Measurements from ENCODE around the gene AUTS2.

AUTS2 gene

GRCh38 chr7:69624435-69625230 lies 26.4 kb downstream of the AUTS2 start:
- TF ChIP-seq, protein P1, sequence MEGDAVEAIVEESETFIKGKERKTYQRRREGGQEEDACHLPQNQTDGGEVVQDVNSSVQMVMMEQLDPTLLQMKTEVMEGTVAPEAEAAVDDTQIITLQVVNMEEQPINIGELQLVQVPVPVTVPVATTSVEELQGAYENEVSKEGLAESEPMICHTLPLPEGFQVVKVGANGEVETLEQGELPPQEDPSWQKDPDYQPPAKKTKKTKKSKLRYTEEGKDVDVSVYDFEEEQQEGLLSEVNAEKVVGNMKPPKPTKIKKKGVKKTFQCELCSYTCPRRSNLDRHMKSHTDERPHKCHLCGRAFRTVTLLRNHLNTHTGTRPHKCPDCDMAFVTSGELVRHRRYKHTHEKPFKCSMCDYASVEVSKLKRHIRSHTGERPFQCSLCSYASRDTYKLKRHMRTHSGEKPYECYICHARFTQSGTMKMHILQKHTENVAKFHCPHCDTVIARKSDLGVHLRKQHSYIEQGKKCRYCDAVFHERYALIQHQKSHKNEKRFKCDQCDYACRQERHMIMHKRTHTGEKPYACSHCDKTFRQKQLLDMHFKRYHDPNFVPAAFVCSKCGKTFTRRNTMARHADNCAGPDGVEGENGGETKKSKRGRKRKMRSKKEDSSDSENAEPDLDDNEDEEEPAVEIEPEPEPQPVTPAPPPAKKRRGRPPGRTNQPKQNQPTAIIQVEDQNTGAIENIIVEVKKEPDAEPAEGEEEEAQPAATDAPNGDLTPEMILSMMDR (IDR thresholded peaks at IDR 0.05; ENCODE audit: extremely low read depth, missing control alignments) = no peak
- no peak for DNase-seq (ENCODE audit: low spot score)

DNA sequence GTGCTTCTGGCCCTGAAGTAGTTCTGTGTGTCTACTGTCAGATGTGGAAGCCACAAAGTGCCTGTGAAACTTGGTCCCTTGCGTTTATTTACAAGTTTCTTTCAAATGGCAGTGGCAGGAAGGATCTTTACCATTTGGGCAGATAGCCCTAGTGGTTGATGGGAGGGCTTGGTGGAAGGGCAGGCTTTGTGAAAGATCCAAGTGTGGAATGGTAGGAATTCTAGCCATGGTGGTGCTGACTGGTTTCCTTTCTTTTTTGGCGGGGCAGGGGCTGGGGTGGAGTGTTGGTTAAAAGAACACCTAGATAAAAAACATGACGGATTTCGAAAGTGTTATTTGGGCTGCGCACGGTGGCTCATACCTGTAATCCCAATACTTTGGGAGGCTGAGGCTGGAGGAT lies 27.0 kb downstream of the AUTS2 start:
- TF ChIP-seq, protein P1 (IDR thresholded peaks at IDR 0.05; ENCODE audit: extremely low read depth, missing control alignments) = no peak
- no peak for DNase-seq (ENCODE audit: low spot score)

DNA sequence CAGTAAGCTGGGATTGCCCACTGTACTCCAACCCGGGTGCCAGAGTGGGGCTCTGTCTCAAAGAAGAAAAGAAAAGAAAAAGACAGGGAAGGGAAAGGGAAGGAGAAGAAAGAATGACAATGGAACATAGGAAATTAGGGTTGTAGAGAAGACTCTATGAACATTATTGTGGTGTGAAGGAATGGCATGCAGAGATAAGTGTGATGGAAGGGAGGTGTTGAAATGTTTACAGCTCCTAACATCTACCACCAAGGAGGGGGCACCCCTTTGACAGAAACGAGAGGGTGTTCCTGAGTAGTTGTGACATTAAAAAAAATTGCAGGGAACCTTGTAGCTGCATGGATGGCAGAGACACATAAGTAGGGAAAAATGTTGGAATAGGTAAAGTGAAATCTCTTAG lies 27.5 kb downstream of the AUTS2 start:
- TF ChIP-seq, protein P1 (IDR thresholded peaks at IDR 0.05; ENCODE audit: extremely low read depth, missing control alignments) = no peak
- DNase-seq (ENCODE audit: low spot score) = no peak

- DNase-seq (ENCODE audit: low spot score) = no peak
- TF ChIP-seq, protein P1 (IDR thresholded peaks at IDR 0.05; ENCODE audit: extremely low read depth, missing control alignments) = no peak
These were observed 32.0 kb downstream of the AUTS2 start for GRCh38 chr7:69630292-69630691.

DNA sequence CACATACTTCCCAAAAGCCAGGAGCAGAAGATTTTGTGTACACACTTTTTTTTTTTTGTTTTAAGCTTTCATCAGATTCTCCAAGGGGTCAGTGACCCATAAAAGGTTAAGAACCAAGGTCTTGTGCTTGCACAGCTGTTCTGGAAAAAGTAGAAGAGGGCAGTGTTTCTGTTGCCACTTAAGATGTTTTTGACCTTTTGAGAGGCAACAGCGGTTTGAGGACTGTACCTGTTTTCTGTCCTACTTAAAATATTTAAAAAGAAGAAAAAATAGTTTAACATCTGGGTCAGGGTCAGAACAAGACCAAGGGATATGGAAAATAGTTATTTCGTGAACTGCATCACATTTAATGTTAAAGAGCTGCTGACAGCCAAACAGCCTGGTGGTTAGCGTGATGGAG lies 32.9 kb downstream of the AUTS2 start:
- DNase-seq (ENCODE audit: low spot score) = no peak
- TF ChIP-seq, protein P1 (IDR thresholded peaks at IDR 0.05; ENCODE audit: extremely low read depth, missing control alignments) = no peak

GRCh38 chr7:69632280-69632679 lies 34.0 kb downstream of the AUTS2 start:
- TF ChIP-seq, protein P1 (IDR thresholded peaks at IDR 0.05; ENCODE audit: extremely low read depth, missing control alignments) = no peak
- DNase-seq (ENCODE audit: low spot score) = no peak

DNA sequence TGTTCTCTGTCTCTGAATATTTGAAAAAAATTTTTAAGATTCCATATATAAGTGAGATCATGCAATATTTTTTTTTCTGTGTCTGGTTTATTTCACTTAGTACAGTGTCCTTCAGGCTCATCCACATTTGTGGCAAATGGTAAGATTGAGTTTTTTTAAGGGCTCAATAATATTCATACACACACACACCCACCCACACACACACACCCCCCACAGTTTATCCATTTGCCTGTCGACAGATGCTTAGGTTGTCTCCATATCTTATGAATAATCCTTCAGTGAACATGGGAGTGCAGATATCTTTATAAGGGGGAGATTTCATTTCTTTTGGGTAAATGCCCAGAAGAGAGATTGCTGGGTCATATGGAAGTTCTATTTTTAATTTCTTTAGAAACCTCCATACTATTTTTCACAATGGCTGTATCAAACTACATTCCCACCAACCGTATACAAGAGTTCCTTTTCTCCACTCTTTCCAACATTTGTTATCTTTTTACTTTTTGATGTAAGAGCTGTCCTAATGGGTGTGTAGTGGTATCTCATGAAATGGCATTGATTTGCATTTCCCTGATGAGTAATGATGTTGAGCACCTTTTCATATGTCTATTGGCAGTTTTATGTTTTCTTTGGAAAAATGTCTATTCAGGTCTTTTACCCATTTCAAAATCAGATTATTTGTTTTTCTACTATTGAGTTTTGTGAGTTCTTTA lies 35.0 kb downstream of the AUTS2 start:
- TF ChIP-seq, protein P1 (IDR thresholded peaks at IDR 0.05; ENCODE audit: extremely low read depth, missing control alignments) = no peak
- DNase-seq (ENCODE audit: low spot score) = no peak
